Pancreas (tissue), 10 donors: ENCODE data around the gene TAGLN2. TPM values are rescaled to one million over a fixed set of nuclear protein-coding genes. Genes with fewer than 3 reads are reported as not detected.

ENCODE experiments used
- ATAC-seq, 4 donors: fragments of 200-7000 bp; cut with Tn5 transposase; one replicate each; pipeline versions ENCODE4 v1.8.0 to v1.9.1; 2020; ENCODE audit warnings: mild to moderate bottlenecking in 4 of 4, moderate library complexity in 4 of 4
- DNase-seq, 6 donors: peaks; one replicate each; pipeline ENCODE4 v3.0.0-alpha.2; 2020
- FAIRE-seq: peaks from 2 replicates; lab custom pipeline; 2012; peaks lifted over from hg19 to GRCh38; lab: Jason Lieb, UNC
- H3K27ac ChIP-seq, 4 donors: fragments of 200-600 bp; sonication (generic); 1 replicate in 3 of 4; 2 replicates in 1 of 4; pipeline versions ENCODE4 v1.5.0 to v1.8.0; 2020
- H3K27me3 ChIP-seq, 4 donors: fragments of 200-600 bp; one replicate each; pipeline ENCODE4 v1.8.0; 2021
- H3K36me3 ChIP-seq, 3 donors: fragments of 200-600 bp; sonication (generic) in 1 of 3; one replicate each; pipeline versions ENCODE4 v1.5.0 to v1.8.0; 2020 to 2021
- H3K4me1 ChIP-seq, 3 donors: fragments of 200-600 bp; one replicate each; pipeline ENCODE4 v1.8.0; 2021
- H3K4me3 ChIP-seq, 4 donors: fragments of 200-600 bp; sonication (generic) in 2 of 4; one replicate each; pipeline versions ENCODE4 v1.5.0 to v1.8.0; 2020 to 2021
- H3K9me3 ChIP-seq, 4 donors: fragments of 200-600 bp; one replicate each; pipeline ENCODE4 v1.8.0; 2021
- CTCF ChIP-seq, 4 donors: fragments of 200-600 bp; sonication (generic) in 3 of 4; IDR thresholded peaks; one replicate each; pipeline versions ENCODE4 v1.5.0 to v1.8.0; 2021; ENCODE audit warnings: antibody characterized with exemption in 4 of 4
- WGBS, 2 donors: extraction: QIAGEN DNeasy Blood & Tissue Kit; methylation state at CpG; one replicate each; pipeline ENCODE4 v1.1.7; 2013; 5-methylcytosine and 5-hydroxymethylcytosine counted together
- intact Hi-C, 3 donors: fragments of 100-400 bp; cut with DNase I; formaldehyde crosslinking; loops; one replicate each; pipeline versions ENCODE4 v1.11.1 to v1.14.2; 2022
- polyA plus RNA-seq, 2 donors: library from polyadenylated mRNA; stranded (reverse); fragments of 200-250 nt; gene quantifications; one replicate each; pipeline ENCODE4 v1.2.3, GENCODE V29; 2013
- total RNA-seq, 6 donors: library from RNA; stranded (reverse); fragmentation: NEBNext Ultra II Directional in 4 of 6; extraction: Animal tissue kit (Norgen Biotek cat#: 25700) in 4 of 6; gene quantifications; one replicate each; pipeline versions ENCODE4 v1.2.1 to v1.2.4, GENCODE V29; 2021 to 2023
- donor health status: healthy with polysubstance abuse.
- donor health status: DM: no; HTN: no; CAD: no; lungs with moderate emphysema.
- donor health status: DM: no; HTN: no; CAD: no.
- donor health status: control.
- donor health status: control.
- donor health status: Bipolar disorder and iron deficiency.
- donor health status: DM: yes; HTN: yes; CAD: no.
- donor health status: DM: no; HTN: no; CAD: no.
- donor health status: DM: no; HTN: no; CAD: no.
- donor health status: DM: yes; HTN: yes; CAD: no.

Gene TAGLN2
- total and polyA plus RNA-seq, 8 donors: 93.2 to 242 (median 159) TPM

GRCh38 chr1:159941141-159941540 lies 15.8 kb upstream of the TAGLN2 start:
- no peak for ATAC-seq
- Histone ChIP-seq H3K27me3 (no peaks in the 10 kb centered on the region), H3K4me1 (no peaks in the 10 kb centered on the region), H3K4me3 (no peak overlapping the region), H3K27ac (no peak overlapping the region), H3K9me3 (no peaks in the 10 kb centered on the region), H3K36me3 (no peaks in the 10 kb centered on the region)
- intact Hi-C loops: no loop called here
- no peak for TF ChIP-seq CTCF (IDR thresholded peaks at IDR 0.05)
- WGBS, 2 donors: 68 to 81% methylated on average over 5 of the region's 5 CpGs
- no peak for DNase-seq
- FAIRE-seq: no peak

DNA sequence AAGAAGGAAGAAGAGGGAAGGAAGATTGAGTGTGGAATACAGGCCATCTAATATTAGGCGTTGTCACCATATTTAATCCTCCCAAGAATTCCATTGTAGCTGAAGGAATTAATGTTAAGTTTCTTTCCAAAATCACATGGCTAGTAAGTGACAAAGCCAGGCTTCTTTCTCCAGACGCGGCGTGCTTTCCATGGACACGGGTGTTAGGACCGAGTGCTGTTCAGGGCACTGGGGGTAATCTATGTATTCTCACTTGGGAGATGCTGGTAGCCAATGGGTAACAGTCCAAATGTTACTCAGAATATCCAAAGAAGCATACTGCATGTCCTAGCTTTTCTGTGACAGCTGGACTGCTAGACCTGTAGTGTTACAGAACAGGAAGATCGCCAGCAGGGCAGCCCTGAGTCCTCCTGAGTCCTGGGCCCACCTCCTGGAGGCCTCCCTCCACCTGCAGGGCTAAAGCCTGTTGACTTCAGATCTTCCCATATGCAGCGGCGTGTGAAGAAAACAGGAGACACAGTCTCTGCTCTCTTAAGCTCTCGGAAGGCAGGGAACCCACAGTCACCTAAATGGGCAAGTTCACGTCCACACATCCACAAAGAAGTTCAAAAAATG lies 14.8 kb upstream of the TAGLN2 start:
- DNase-seq (no peak), ATAC-seq (no peak), FAIRE-seq (no peak)
- WGBS, 2 donors: 89 to 94% methylated on average over 11 of the region's 11 CpGs
- TF ChIP-seq CTCF (IDR thresholded peaks at IDR 0.05): no peak
- Histone ChIP-seq H3K36me3 (no peaks in the 10 kb centered on the region), H3K4me1 (no peaks in the 10 kb centered on the region), H3K27me3 (no peaks in the 10 kb centered on the region), H3K4me3 (no peak overlapping the region), H3K9me3 (no peaks in the 10 kb centered on the region), H3K27ac (no peak overlapping the region)
- intact Hi-C loops: no loop called here

DNA sequence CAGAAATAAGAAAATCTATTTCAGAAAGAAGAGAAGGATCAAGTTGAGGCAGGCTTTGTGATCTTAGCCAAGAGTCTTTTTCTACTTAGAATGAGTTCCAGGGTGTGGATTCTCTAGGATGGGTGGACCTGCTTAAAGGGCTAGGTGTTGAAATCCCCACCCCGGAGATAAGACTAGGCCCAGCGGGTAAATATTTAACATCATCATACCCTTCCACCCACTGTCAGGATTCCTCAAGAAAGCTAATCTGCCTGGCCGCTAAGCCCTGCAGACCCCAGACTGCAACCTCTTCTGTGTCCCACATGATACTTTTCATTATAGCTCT lies 14.3 kb upstream of the TAGLN2 start:
- WGBS, 2 donors: 60 to 64% methylated on average over 3 of the region's 3 CpGs
- H3K9me3 ChIP-seq: no peaks in the 10 kb centered on the region
- no peak overlapping the region for H3K4me3 ChIP-seq
- intact Hi-C loops: loop anchor here in 1 of 3 donors (5.0 kb wide), 1 partner anchor 63 kb away; no protein-coding TSS in a partner anchor
- no peak overlapping the region for H3K27ac ChIP-seq
- H3K27me3 ChIP-seq: no peaks in the 10 kb centered on the region
- TF ChIP-seq CTCF (IDR thresholded peaks at IDR 0.05): no peak
- no peaks in the 10 kb centered on the region for H3K36me3 ChIP-seq
- DNase-seq: no peak
- ATAC-seq: no peak
- FAIRE-seq: no peak
- no peaks in the 10 kb centered on the region for H3K4me1 ChIP-seq

DNA sequence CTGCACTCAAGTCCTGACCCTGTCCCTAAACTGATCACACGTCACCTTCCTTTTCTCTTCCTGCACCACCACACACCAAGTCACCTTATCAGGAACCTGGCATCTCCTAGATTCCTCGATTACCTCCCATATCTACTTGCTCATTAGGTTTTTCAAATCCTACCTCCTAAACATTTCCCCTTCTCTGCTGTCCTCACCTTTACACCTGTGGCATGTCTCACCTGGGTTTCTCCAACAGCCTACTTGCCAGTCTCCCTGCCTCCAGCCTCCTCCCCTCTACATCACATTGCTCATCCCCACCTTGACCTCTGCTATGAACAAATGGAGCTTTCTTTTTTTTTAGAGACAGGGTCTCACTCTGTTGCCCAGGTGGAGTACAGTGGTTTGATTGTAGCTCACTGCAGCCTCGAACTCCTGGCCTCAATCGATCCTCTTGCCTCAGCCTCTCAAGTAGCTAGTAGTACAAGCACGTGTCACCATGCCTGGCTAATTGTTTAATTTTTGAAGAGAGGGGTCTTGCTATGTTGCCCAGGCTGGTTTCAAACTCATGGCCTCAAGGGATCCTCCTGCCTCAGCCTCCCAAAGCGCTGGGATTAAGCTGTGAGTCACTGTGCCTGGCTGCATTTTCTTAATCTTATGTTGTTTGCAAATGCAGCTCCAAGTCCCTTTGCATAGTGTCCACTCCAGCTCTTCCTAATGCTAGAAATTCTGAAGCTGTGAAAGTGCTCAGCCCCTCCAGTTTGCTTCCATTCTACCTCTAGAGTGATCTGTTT lies 13.8 kb upstream of the TAGLN2 start:
- no peak for TF ChIP-seq CTCF (IDR thresholded peaks at IDR 0.05)
- Histone ChIP-seq H3K4me1 (no peaks in the 10 kb centered on the region), H3K4me3 (no peak overlapping the region), H3K27me3 (no peaks in the 10 kb centered on the region), H3K27ac (no peak overlapping the region), H3K9me3 (no peaks in the 10 kb centered on the region), H3K36me3 (no peaks in the 10 kb centered on the region)
- WGBS, 2 donors: 73 to 82% methylated on average over 6 of the region's 6 CpGs
- intact Hi-C loops: loop anchor here in 1 of 3 donors (5.0 kb wide), 1 partner anchor 63 kb away; no protein-coding TSS in a partner anchor
- FAIRE-seq (no peak), DNase-seq (no peak), ATAC-seq (no peak)
